ENCODE data around the gene AZIN2.

DNA sequence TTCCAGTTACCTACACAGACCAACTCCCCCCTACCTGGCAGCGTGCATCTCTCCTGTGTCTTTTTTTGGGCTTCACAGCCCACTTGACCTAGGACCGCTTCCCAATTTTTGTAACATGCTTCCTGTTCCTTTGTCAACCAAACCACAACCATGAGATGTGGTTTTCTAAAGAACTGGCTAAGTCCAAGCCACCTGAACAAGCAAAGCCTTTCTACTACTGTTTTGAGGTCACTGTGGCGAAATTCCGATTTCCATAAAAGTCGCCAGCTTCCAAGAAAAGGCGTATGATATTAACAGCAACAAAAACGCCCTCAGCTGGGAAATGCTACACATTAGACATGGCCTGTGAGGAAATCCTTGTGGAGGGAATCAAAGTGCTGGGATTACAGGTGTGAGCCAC lies 31.6 kb upstream of the AZIN2 start:
- TF ChIP-seq POLR2A (IDR thresholded peaks at IDR 0.05) (no peak), POLR2AphosphoS5 (IDR thresholded peaks at IDR 0.05) (no peak)
- TF ChIP-seq, protein P1, sequence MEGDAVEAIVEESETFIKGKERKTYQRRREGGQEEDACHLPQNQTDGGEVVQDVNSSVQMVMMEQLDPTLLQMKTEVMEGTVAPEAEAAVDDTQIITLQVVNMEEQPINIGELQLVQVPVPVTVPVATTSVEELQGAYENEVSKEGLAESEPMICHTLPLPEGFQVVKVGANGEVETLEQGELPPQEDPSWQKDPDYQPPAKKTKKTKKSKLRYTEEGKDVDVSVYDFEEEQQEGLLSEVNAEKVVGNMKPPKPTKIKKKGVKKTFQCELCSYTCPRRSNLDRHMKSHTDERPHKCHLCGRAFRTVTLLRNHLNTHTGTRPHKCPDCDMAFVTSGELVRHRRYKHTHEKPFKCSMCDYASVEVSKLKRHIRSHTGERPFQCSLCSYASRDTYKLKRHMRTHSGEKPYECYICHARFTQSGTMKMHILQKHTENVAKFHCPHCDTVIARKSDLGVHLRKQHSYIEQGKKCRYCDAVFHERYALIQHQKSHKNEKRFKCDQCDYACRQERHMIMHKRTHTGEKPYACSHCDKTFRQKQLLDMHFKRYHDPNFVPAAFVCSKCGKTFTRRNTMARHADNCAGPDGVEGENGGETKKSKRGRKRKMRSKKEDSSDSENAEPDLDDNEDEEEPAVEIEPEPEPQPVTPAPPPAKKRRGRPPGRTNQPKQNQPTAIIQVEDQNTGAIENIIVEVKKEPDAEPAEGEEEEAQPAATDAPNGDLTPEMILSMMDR (IDR thresholded peaks at IDR 0.05 in 8 of 11, conservative IDR thresholded peaks at IDR 0.05 in 3 of 11): no peak

Measured in spleen (tissue), 7 donors.